ACC112 (cell line): ENCODE data around the gene ARHGAP31.

Experiments used
- H2AFZ ChIP-seq: fragments of 200-600 bp; sonication (generic); one replicate; pipeline ENCODE4 v1.6.0; 2017; ENCODE audit warnings: antibody characterized with exemption, low read length; ENCODE audit not compliant: unreplicated experiment
- H3K27ac ChIP-seq: fragments of 200-600 bp; sonication (generic); 2 replicates; pipeline ENCODE4 v1.5.1; 2014; ENCODE audit warnings: low read depth, mild to moderate bottlenecking, antibody characterized with exemption, low read length, moderate library complexity
- H3K27me3 ChIP-seq: fragments of 200-600 bp; sonication (generic); 2 replicates; pipeline ENCODE4 v1.6.1; 2014; ENCODE audit warnings: mild to moderate bottlenecking, antibody characterized with exemption, low read length, moderate library complexity, mixed read lengths; ENCODE audit not compliant: insufficient read depth
- H3K36me3 ChIP-seq: fragments of 200-600 bp; sonication (generic); 2 replicates; pipeline ENCODE4 v1.6.1; 2016; ENCODE audit warnings: mild to moderate bottlenecking, antibody characterized with exemption, low read length, moderate library complexity, mixed read lengths; ENCODE audit not compliant: insufficient read depth
- H3K4me1 ChIP-seq: fragments of 200-600 bp; sonication (generic); one replicate; pipeline ENCODE4 v1.6.1; 2016; ENCODE audit warnings: low read length, mixed read lengths; ENCODE audit not compliant: insufficient read depth, unreplicated experiment, control insufficient read depth
- H3K4me3 ChIP-seq: fragments of 200-600 bp; sonication (generic); 2 replicates; pipeline ENCODE4 v1.5.1; 2014; ENCODE audit warnings: mild to moderate bottlenecking, low read depth, low read length
- H3K79me2 ChIP-seq: fragments of 200-600 bp; sonication (generic); one replicate; pipeline ENCODE4 v1.6.0; 2016; ENCODE audit warnings: low read length; ENCODE audit not compliant: control insufficient read depth, unreplicated experiment, insufficient read depth

The ARHGAP31 gene

GRCh38 chr3:119463171-119464169, 169.3 kb downstream of the ARHGAP31 start, which contains the start of gene TMEM39A:
Gene TMEM39A (minus strand): TSS chr3:119463615. CDS start chr3:119462074, 1,541 bp downstream.
- peak within 1 kb of the TSS; percentile 76 for H3K27ac ChIP-seq
- H2AFZ ChIP-seq = peak within 1 kb of the TSS; percentile 88
- peaks cover 20% of the 10 kb centered on the region for H3K4me1 ChIP-seq
- H3K4me3 ChIP-seq = peak within 1 kb of the TSS; percentile 96
- H3K79me2 ChIP-seq = peaks cover 46% of the 10 kb centered on the region
- no peaks in the 10 kb centered on the region for H3K27me3 ChIP-seq
- peaks cover 24% of the 10 kb centered on the region for H3K36me3 ChIP-seq

DNA sequence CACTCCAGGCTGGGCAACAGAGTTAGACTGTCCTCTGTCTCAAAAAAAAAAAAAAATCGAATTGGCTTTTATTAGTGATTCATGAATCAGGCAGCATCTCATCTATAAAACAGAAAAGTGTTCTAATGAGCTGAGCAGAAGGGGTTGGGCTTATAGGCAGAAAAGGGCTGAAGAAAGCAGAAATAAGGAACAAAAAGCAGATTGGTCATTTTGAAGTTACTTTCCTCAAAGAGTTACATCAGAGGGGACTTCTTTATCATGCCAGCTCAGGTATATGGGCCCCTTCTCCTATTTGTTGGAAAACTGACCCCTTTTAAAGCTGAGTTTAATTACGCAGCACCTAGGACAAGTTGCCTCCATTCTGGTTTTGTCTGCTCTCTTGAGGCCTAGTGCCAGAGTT, 173.9 kb downstream of the ARHGAP31 start:
- no peaks in the 10 kb centered on the region for H3K27me3 ChIP-seq
- peak overlapping the region; percentile 83 for H3K4me3 ChIP-seq
- H3K27ac ChIP-seq = no peak overlapping the region

DNA sequence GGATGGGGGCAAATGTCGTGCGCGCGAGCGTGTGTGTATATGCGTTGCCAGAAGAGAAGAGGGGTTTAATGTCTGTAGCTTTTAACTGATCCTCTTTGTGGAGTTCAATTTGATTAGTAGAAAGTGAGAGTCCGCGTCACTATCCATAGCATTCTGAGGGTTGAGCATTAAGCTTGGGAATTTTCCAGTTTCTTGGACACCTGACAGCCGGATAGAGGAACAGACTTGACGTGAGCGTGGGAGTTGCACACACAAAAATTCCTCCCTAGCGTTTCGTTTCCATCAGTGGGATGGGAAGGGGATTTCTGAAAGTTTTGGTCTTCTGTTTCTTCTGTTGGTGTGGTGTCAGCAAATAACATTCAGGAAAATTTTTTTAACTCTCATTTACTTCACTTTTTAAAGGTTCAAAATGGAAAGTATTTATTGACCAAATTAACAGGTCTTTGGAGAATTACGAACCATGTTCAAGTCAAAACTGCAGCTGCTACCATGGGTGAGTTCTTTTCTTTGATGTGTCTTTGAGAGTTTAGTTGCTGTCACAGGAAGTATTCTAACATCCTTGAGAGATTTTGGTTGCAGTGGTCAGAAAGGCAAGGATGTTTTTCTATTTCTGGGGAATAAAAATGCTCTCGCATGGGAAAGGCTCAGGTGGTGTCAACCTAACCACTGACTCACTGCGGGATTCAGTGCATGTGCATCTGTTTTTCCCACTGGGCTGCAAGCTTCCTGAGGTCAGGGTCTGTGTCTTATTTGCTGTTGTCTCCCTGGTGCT, 175.4 kb downstream of the ARHGAP31 start:
- peaks cover 5% of the 10 kb centered on the region for H3K79me2 ChIP-seq
- H3K27ac ChIP-seq = no peak overlapping the region
- H3K4me3 ChIP-seq = peak overlapping the region; percentile 83
- peaks cover 11% of the 10 kb centered on the region for H3K4me1 ChIP-seq
- no peaks in the 10 kb centered on the region for H3K27me3 ChIP-seq
- peak overlapping the region; percentile 92 for H2AFZ ChIP-seq
- H3K36me3 ChIP-seq = no peaks in the 10 kb centered on the region

More for the DNA sequence above, 173.9 kb downstream of the ARHGAP31 start:
- H3K36me3 ChIP-seq = no peaks in the 10 kb centered on the region
- H3K79me2 ChIP-seq = peaks cover 13% of the 10 kb centered on the region
- H2AFZ ChIP-seq = peak overlapping the region; percentile 94
- peaks cover 11% of the 10 kb centered on the region for H3K4me1 ChIP-seq
